Liver (tissue), 9 donors: Measurements from ENCODE around the gene DHX35. TPM values are rescaled to one million over a fixed set of nuclear protein-coding genes. Genes with fewer than 3 reads are reported as not detected.

Source experiments
- DNase-seq: peaks from one replicate; pipeline ENCODE4 v3.0.0-alpha.2; 2017; ENCODE audit warnings: low spot score
- H3K27ac ChIP-seq, 2 donors: one replicate each; pipeline ENCODE4 v1.7.0; 2013; ENCODE audit warnings: inconsistent platforms in 2 of 2, low read length in 2 of 2, control low read depth in 1 of 2, low read depth in 1 of 2, mild to moderate bottlenecking in 1 of 2
- H3K27me3 ChIP-seq, 4 donors: one replicate each; pipeline versions ENCODE4 v1.6.1 to v1.7.0; 2013; ENCODE audit warnings: low read length in 3 of 4, inconsistent platforms in 1 of 4, mild to moderate bottlenecking in 1 of 4, moderate library complexity in 1 of 4; ENCODE audit not compliant: control insufficient read depth in 4 of 4, insufficient read depth in 4 of 4
- H3K36me3 ChIP-seq, 4 donors: one replicate each; pipeline versions ENCODE4 v1.6.1 to v1.7.0; 2013; ENCODE audit warnings: low read length in 3 of 4, mild to moderate bottlenecking in 3 of 4, low read depth in 1 of 4, moderate library complexity in 1 of 4; ENCODE audit not compliant: control insufficient read depth in 4 of 4, insufficient read depth in 3 of 4
- H3K4me1 ChIP-seq, 4 donors: one replicate each; pipeline versions ENCODE4 v1.6.1 to v1.7.0; 2013; ENCODE audit warnings: low read length in 3 of 4, mild to moderate bottlenecking in 3 of 4, moderate library complexity in 1 of 4; ENCODE audit not compliant: control insufficient read depth in 4 of 4, insufficient read depth in 4 of 4
- H3K4me3 ChIP-seq, 3 donors: one replicate each; pipeline versions ENCODE4 v1.6.1 to v1.7.0; 2013; ENCODE audit warnings: low read length in 3 of 3, control low read depth in 1 of 3, low read depth in 1 of 3, mild to moderate bottlenecking in 1 of 3
- H3K9ac ChIP-seq, 2 donors: one replicate each; pipeline ENCODE4 v1.7.0; 2013; ENCODE audit warnings: low read length in 2 of 2, mild to moderate bottlenecking in 2 of 2, moderate library complexity in 2 of 2, control low read depth in 1 of 2, low read depth in 1 of 2
- H3K9me3 ChIP-seq, 4 donors: one replicate each; pipeline versions ENCODE4 v1.6.1 to v1.7.0; 2013; ENCODE audit warnings: low read length in 3 of 4; ENCODE audit not compliant: control insufficient read depth in 4 of 4
- EGR1 ChIP-seq, 2 donors: IDR thresholded peaks; 2 replicates each; pipeline ENCODE4 v1.6.1; 2016 to 2018; ENCODE audit warnings: antibody characterized with exemption in 2 of 2, low read depth in 2 of 2
- FOXA1 ChIP-seq: IDR thresholded peaks from 2 replicates; pipeline ENCODE4 v1.6.1; 2016; ENCODE audit warnings: antibody characterized with exemption
- FOXA2 ChIP-seq: IDR thresholded peaks from 2 replicates; pipeline ENCODE4 v1.6.1; 2016; ENCODE audit warnings: antibody characterized with exemption
- GABPA ChIP-seq, 2 donors: IDR thresholded peaks in 1 of 2; conservative IDR thresholded peaks in 1 of 2; 2 replicates each; pipeline ENCODE4 v1.6.1; 2016; ENCODE audit warnings: antibody characterized with exemption in 2 of 2, mild to moderate bottlenecking in 1 of 2, moderate library complexity in 1 of 2
- HNF4A ChIP-seq, 2 donors: conservative IDR thresholded peaks; 2 replicates each; pipeline ENCODE4 v1.6.1; 2016; ENCODE audit warnings: antibody characterized with exemption in 2 of 2, mild to moderate bottlenecking in 2 of 2
- HNF4G ChIP-seq: IDR thresholded peaks from 2 replicates; pipeline ENCODE4 v1.6.1; 2016; ENCODE audit warnings: antibody characterized with exemption
- JUND ChIP-seq, 2 donors: IDR thresholded peaks; 2 replicates each; pipeline ENCODE4 v1.6.1; 2016; ENCODE audit warnings: antibody characterized with exemption in 2 of 2
- NR2F2 ChIP-seq: IDR thresholded peaks from 2 replicates; pipeline ENCODE4 v1.6.1; 2016; ENCODE audit warnings: antibody characterized with exemption
- RAD21 ChIP-seq, 2 donors: IDR thresholded peaks; 2 replicates each; pipeline ENCODE4 v1.6.1; 2016; ENCODE audit warnings: antibody characterized with exemption in 2 of 2, mild to moderate bottlenecking in 2 of 2
- RXRA ChIP-seq, 2 donors: IDR thresholded peaks; 2 replicates each; pipeline ENCODE4 v1.6.1; 2017 to 2018; ENCODE audit warnings: antibody characterized with exemption in 2 of 2, mild to moderate bottlenecking in 1 of 2
- SP1 ChIP-seq: IDR thresholded peaks from 2 replicates; pipeline ENCODE4 v1.6.1; 2018; ENCODE audit warnings: antibody characterized with exemption, mild to moderate bottlenecking
- TAF1 ChIP-seq: conservative IDR thresholded peaks from 2 replicates; pipeline ENCODE4 v1.6.1; 2016; ENCODE audit warnings: antibody characterized with exemption, mild to moderate bottlenecking
- YY1 ChIP-seq: IDR thresholded peaks from 2 replicates; pipeline ENCODE4 v1.6.1; 2016; ENCODE audit warnings: antibody characterized with exemption, mild to moderate bottlenecking
- WGBS: extraction: QIAGEN DNeasy Blood & Tissue Kit; methylation state at CpG from one replicate; pipeline ENCODE4 v1.1.7; 2013; 5-methylcytosine and 5-hydroxymethylcytosine counted together
- polyA plus RNA-seq, 2 donors: library from polyadenylated mRNA; stranded (reverse) in 1 of 2; unstranded in 1 of 2; fragments of 200-250 nt in 1 of 2; fragments of >200 nt in 1 of 2; fragmentation: Nextera tagmentation in 1 of 2; extraction: Ambion mirVana in 1 of 2; gene quantifications; one replicate each; pipeline versions ENCODE4 v1.2.1 to v1.2.3, GENCODE V29; 2013 to 2015
- total RNA-seq, 2 donors: library from RNA; depleted of rRNA; stranded (reverse); fragments of >200 nt; gene quantifications; one replicate each; pipeline ENCODE4 v1.2.3, GENCODE V29; 2014
- TF ChIP-seq, protein P1 (sequence below): IDR thresholded peaks from 2 replicates; pipeline ENCODE4 v1.6.1; 2016; ENCODE audit warnings: antibody characterized with exemption
- TF ChIP-seq, protein P2 (sequence below): IDR thresholded peaks from 2 replicates; pipeline ENCODE4 v1.6.1; 2016; ENCODE audit warnings: antibody characterized with exemption
- TF ChIP-seq, protein P3 (sequence below): fragments of 150-350 bp; IDR thresholded peaks from 2 replicates; pipeline ENCODE4 v1.5.1; 2017; ENCODE audit warnings: improper control_type of control experiment, low read depth, low read length; ENCODE audit not compliant: missing input control
- TF ChIP-seq, protein P4 (sequence below): IDR thresholded peaks from 2 replicates; pipeline ENCODE4 v1.6.1; 2016; ENCODE audit warnings: antibody characterized with exemption, mild to moderate bottlenecking
- TF ChIP-seq, protein P5 (sequence below): IDR thresholded peaks from 2 replicates; pipeline ENCODE4 v1.6.1; 2016; ENCODE audit warnings: antibody characterized with exemption
- donor health status: healthy.
- donor health status: healthy.
- donor health status: healthy.
- donor health status: healthy.
- donor health status: healthy.

Gene DHX35
- total and polyA plus RNA-seq, 4 donors: 2.7 to 10.6 (median 4.8) TPM

DNA sequence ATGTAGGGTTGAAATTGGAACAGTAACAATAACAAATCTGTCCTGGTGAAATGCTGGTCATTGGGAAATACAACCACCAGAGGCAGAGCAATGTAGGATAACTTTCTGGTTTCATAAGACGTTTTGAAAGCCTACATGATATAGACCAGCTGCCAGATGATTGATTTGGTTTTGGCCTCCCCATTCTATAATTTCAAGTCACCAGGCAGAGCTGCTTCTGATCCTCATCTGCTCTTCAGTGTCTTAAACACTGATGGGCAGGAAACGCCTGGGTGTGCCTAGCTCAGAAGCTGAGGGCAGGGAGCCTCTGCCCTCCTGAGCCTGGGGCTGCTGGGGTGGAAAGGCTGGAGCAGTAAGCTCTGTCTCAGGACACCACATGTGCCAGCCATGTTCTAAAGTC, 24.5 kb downstream of the DHX35 start:
- Histone ChIP-seq H3K4me1 (peaks cover 2 to 14% (median 11%) of the 10 kb centered on the region in 4 donors), H3K4me3 (no peak overlapping the region), H3K9me3 (no peaks in the 10 kb centered on the region), H3K36me3 (peaks cover 5 to 10% (median 8%) of the 10 kb centered on the region in 4 donors), H3K9ac (no peak overlapping the region), H3K27ac (no peak overlapping the region), H3K27me3 (no peaks in the 10 kb centered on the region)
- WGBS: 77% methylated on average over 2 of the region's 2 CpGs
- no peak for DNase-seq
- TF ChIP-seq EGR1 (IDR thresholded peaks at IDR 0.05; ENCODE audit: low read depth in 2 of 2): no peak
- no peak for TF ChIP-seq HNF4A (conservative IDR thresholded peaks at IDR 0.05)
- TF ChIP-seq, protein P1, sequence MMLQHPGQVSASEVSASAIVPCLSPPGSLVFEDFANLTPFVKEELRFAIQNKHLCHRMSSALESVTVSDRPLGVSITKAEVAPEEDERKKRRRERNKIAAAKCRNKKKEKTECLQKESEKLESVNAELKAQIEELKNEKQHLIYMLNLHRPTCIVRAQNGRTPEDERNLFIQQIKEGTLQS: no peak
- no peak for TF ChIP-seq GABPA (IDR thresholded peaks at IDR 0.05 in 1 of 2, conservative IDR thresholded peaks at IDR 0.05 in 1 of 2)
- TF ChIP-seq SP1: no peak
- no peak for TF ChIP-seq NR2F2
- no peak for TF ChIP-seq HNF4G
- TF ChIP-seq, protein P2, sequence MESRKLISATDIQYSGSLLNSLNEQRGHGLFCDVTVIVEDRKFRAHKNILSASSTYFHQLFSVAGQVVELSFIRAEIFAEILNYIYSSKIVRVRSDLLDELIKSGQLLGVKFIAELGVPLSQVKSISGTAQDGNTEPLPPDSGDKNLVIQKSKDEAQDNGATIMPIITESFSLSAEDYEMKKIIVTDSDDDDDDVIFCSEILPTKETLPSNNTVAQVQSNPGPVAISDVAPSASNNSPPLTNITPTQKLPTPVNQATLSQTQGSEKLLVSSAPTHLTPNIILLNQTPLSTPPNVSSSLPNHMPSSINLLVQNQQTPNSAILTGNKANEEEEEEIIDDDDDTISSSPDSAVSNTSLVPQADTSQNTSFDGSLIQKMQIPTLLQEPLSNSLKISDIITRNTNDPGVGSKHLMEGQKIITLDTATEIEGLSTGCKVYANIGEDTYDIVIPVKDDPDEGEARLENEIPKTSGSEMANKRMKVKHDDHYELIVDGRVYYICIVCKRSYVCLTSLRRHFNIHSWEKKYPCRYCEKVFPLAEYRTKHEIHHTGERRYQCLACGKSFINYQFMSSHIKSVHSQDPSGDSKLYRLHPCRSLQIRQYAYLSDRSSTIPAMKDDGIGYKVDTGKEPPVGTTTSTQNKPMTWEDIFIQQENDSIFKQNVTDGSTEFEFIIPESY: no peak
- no peak for TF ChIP-seq RAD21 (IDR thresholded peaks at IDR 0.05)
- TF ChIP-seq, protein P3, sequence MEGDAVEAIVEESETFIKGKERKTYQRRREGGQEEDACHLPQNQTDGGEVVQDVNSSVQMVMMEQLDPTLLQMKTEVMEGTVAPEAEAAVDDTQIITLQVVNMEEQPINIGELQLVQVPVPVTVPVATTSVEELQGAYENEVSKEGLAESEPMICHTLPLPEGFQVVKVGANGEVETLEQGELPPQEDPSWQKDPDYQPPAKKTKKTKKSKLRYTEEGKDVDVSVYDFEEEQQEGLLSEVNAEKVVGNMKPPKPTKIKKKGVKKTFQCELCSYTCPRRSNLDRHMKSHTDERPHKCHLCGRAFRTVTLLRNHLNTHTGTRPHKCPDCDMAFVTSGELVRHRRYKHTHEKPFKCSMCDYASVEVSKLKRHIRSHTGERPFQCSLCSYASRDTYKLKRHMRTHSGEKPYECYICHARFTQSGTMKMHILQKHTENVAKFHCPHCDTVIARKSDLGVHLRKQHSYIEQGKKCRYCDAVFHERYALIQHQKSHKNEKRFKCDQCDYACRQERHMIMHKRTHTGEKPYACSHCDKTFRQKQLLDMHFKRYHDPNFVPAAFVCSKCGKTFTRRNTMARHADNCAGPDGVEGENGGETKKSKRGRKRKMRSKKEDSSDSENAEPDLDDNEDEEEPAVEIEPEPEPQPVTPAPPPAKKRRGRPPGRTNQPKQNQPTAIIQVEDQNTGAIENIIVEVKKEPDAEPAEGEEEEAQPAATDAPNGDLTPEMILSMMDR: no peak
- no peak for TF ChIP-seq YY1
- TF ChIP-seq FOXA2: no peak
- no peak for TF ChIP-seq JUND (IDR thresholded peaks at IDR 0.05)
- no peak for TF ChIP-seq TAF1
- TF ChIP-seq FOXA1: no peak
- TF ChIP-seq RXRA (IDR thresholded peaks at IDR 0.05): no peak
- TF ChIP-seq, protein P4, sequence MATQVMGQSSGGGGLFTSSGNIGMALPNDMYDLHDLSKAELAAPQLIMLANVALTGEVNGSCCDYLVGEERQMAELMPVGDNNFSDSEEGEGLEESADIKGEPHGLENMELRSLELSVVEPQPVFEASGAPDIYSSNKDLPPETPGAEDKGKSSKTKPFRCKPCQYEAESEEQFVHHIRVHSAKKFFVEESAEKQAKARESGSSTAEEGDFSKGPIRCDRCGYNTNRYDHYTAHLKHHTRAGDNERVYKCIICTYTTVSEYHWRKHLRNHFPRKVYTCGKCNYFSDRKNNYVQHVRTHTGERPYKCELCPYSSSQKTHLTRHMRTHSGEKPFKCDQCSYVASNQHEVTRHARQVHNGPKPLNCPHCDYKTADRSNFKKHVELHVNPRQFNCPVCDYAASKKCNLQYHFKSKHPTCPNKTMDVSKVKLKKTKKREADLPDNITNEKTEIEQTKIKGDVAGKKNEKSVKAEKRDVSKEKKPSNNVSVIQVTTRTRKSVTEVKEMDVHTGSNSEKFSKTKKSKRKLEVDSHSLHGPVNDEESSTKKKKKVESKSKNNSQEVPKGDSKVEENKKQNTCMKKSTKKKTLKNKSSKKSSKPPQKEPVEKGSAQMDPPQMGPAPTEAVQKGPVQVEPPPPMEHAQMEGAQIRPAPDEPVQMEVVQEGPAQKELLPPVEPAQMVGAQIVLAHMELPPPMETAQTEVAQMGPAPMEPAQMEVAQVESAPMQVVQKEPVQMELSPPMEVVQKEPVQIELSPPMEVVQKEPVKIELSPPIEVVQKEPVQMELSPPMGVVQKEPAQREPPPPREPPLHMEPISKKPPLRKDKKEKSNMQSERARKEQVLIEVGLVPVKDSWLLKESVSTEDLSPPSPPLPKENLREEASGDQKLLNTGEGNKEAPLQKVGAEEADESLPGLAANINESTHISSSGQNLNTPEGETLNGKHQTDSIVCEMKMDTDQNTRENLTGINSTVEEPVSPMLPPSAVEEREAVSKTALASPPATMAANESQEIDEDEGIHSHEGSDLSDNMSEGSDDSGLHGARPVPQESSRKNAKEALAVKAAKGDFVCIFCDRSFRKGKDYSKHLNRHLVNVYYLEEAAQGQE: no peak
- TF ChIP-seq, protein P5, sequence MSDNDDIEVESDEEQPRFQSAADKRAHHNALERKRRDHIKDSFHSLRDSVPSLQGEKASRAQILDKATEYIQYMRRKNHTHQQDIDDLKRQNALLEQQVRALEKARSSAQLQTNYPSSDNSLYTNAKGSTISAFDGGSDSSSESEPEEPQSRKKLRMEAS: no peak
